BJ (cell line): Measurements from ENCODE around the gene SKA3. TPM values are rescaled to one million over a fixed set of nuclear protein-coding genes. Genes with fewer than 3 reads are reported as not detected.
A peak's percentile ranks its signal among the peaks of the same experiment; 100 is the strongest.

ENCODE experiments used
- CTCF ChIA-PET: fragments of 350-600 bp; formaldehyde crosslinking; extraction: SDS; loops from one replicate; lab custom pipeline; 2021; ENCODE audit warnings: antibody characterized with exemption, inconsistent platforms; lab: Yijun Ruan, JAX
- POLR2A ChIA-PET: fragments of 300-600 bp; sonication (Branson Sonifier 250); formaldehyde crosslinking; extraction: SDS; loops from one replicate; lab custom pipeline; 2021; ENCODE audit warnings: antibody characterized with exemption; lab: Charles Lee
- DNase-seq: peaks from one replicate; pipeline ENCODE4 v3.0.0-alpha.2; 2011; ENCODE audit warnings: low read depth
- H3K27me3 ChIP-seq: 2 replicates; pipeline ENCODE4 v1.6.0; 2011; ENCODE audit warnings: low read length; ENCODE audit not compliant: control insufficient read depth, insufficient read depth
- H3K36me3 ChIP-seq: 2 replicates; pipeline ENCODE4 v1.5.1; 2011; ENCODE audit warnings: low read length; ENCODE audit not compliant: control insufficient read depth, insufficient read depth
- H3K4me3 ChIP-seq: 2 replicates; pipeline ENCODE4 v1.5.1; 2011; ENCODE audit warnings: low read depth, mild to moderate bottlenecking, control low read depth, low read length
- CTCF ChIP-seq: IDR thresholded peaks from 2 replicates; pipeline ENCODE4 v1.5.1; 2011; ENCODE audit warnings: low read depth, mild to moderate bottlenecking, control low read depth, inconsistent platforms, low read length, moderate library complexity; ENCODE audit not compliant: insufficient read depth
- polyA plus RNA-seq: library from polyadenylated mRNA; depleted of rRNA; stranded (reverse); fragments of >200 nt; gene quantifications from 2 replicates; pipeline ENCODE4 v1.2.3, GENCODE V29; 2011; rRNA removed
- small RNA-seq: library from RNA; depleted of rRNA; stranded (forward); fragments of <200 nt; gene quantifications from one replicate; pipeline ENCODE3, GENCODE V24; 2012; ENCODE audit warnings: low replicate concordance, low read depth; ENCODE audit not compliant: insufficient read length

SKA3 gene
- polyA plus RNA-seq, 1 experiment: 5.9 TPM

DNA sequence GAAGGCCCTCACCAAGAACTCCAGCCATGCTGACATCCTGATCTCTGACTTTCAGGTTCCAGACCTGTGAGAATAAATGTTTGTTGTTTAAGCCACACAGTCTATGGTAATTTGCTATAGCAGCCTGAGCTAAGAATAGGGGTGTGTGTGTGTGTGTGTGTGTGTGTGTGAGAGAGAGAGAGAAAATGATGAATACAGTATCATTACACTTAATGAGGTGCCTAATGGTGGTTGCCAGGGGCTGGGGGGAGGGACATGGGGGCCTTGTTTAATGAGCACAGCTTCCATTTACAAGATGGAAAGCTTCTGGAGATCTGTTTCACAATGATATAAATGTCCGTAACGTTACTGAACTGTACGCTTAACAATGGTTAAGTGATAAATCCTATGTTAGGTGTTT, 61.1 kb downstream of the SKA3 start:
- no peak overlapping the region for H3K4me3 ChIP-seq
- DNase-seq: no peak
- H3K27me3 ChIP-seq: no peaks in the 10 kb centered on the region
- POLR2A ChIA-PET: no interaction called here
- TF ChIP-seq CTCF: no peak
- H3K36me3 ChIP-seq: no peaks in the 10 kb centered on the region
- CTCF ChIA-PET: interaction anchor here (1.6 kb wide), 1 partner anchor 8 kb away, joined by 3 read pairs; no protein-coding TSS in a partner anchor

DNA sequence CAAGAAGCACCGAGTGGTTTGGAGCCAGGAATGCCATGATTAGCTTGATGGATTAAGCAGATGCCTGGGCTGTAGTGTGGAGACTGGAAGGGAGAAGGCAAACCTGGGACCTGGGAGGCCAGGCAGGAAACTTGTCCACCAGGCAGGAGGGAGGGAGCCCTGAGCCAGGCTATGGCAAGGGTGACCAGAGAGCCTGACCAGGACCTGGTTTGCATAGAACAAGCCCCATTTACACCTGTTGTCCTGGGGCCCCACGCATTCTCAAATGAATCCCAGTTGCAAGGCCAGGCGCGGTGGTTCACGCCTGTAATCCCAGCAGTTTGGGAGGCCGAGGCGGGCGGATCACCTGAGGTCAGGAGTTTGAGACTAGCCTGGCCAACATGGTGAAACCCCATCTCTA, 64.8 kb downstream of the SKA3 start:
- ChIA-PET POLR2A (no interaction called here), CTCF (interaction anchor here (0.6 to 1.6 kb wide), 4 partner anchors 11 to 175 kb away, joined by 3 to 4 read pairs (median 4); no protein-coding TSS in a partner anchor)
- no peak for DNase-seq
- no peaks in the 10 kb centered on the region for H3K27me3 ChIP-seq
- H3K4me3 ChIP-seq: no peak overlapping the region
- TF ChIP-seq CTCF: no peak
- H3K36me3 ChIP-seq: no peaks in the 10 kb centered on the region

DNA sequence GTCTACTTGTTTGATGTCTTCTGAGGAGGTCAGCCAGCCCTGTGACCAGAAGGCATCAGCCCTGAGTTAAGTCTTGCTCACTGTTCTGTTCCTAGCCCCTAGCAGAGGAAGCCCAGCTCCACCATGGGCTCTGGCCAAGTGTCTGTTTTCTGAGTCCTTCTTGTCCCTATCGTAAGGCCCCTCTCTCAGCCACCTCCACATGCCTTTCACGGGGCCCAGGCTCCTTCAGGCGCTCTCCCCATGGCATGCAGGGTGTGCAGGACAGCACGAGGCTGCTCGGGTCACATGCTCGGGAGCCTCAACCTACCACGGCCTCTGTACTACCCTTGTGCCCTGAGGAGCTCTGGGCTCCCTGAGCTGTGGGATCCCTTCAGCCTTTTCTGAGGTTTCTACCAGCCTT, 67.2 kb downstream of the SKA3 start:
- Histone ChIP-seq H3K27me3 (no peaks in the 10 kb centered on the region), H3K4me3 (no peak overlapping the region), H3K36me3 (no peaks in the 10 kb centered on the region)
- no peak for DNase-seq
- no peak for TF ChIP-seq CTCF
- POLR2A ChIA-PET: no interaction called here
- CTCF ChIA-PET: interaction anchor here (1.4 kb wide), 2 partner anchors 10 to 166 kb away, joined by 3 to 4 read pairs; no protein-coding TSS in a partner anchor

- no peaks in the 10 kb centered on the region for H3K36me3 ChIP-seq
- DNase-seq: peak; percentile 57
- H3K4me3 ChIP-seq: no peak overlapping the region
- CTCF ChIA-PET: interaction anchor here (1.0 kb wide), 1 partner anchor 22 kb away, joined by 3 read pairs; no protein-coding TSS in a partner anchor
- POLR2A ChIA-PET: no interaction called here
- no peaks in the 10 kb centered on the region for H3K27me3 ChIP-seq
- TF ChIP-seq CTCF: no peak
Observed at GRCh38 chr13:21106089-21106488, 70.3 kb downstream of the SKA3 start.

- TF ChIP-seq CTCF: no peak
- ChIA-PET POLR2A (no interaction called here), CTCF (no interaction called here)
- no peak for DNase-seq
- no peak overlapping the region for H3K4me3 ChIP-seq
- H3K36me3 ChIP-seq: no peaks in the 10 kb centered on the region
- H3K27me3 ChIP-seq: no peaks in the 10 kb centered on the region
Observed at GRCh38 chr13:21104199-21105019, 71.9 kb downstream of the SKA3 start.

Small RNA genes within 50 kb of the gene (small RNA-seq; reads per million reads assigned to genes)
- not detected for gene AL158032.1
- gene RF00086: not detected
- not detected for gene RF02116

Other genes starting within 250 kb of the SKA3 start
- 17.3 and 20.0 TPM in 2 replicates for gene LATS2, start 115.0 kb downstream of the SKA3 start, polyA plus RNA-seq
- 21.0 and 60.7 TPM in 2 replicates for gene SAP18, start 36.4 kb downstream of the SKA3 start, polyA plus RNA-seq
- gene MRPL57, start 106 bp upstream of the SKA3 start, polyA plus RNA-seq: 12.0 and 17.2 TPM in 2 replicates